Gastrocnemius medialis (tissue), 4 donors: ENCODE data around the gene MACROD2.

Source experiments
- CTCF ChIP-seq, 5 experiments: fragments of 450-650 bp in 3 of 5; fragments of 200-600 bp in 2 of 5; sonication (generic) in 2 of 5; IDR thresholded peaks in 4 of 5; conservative IDR thresholded peaks in 1 of 5; 1 replicate in 4 of 5; 2 replicates in 1 of 5; pipeline ENCODE4 v1.5.1; 2016 to 2019; ENCODE audit warnings: antibody characterized with exemption in 5 of 5, mild to moderate bottlenecking in 3 of 5, moderate library complexity in 3 of 5
- POLR2A ChIP-seq, 2 donors: fragments of 450-650 bp; IDR thresholded peaks; one replicate each; pipeline ENCODE4 v1.6.1; 2017; ENCODE audit warnings: antibody characterized with exemption in 2 of 2, mild to moderate bottlenecking in 2 of 2, moderate library complexity in 2 of 2

DNA sequence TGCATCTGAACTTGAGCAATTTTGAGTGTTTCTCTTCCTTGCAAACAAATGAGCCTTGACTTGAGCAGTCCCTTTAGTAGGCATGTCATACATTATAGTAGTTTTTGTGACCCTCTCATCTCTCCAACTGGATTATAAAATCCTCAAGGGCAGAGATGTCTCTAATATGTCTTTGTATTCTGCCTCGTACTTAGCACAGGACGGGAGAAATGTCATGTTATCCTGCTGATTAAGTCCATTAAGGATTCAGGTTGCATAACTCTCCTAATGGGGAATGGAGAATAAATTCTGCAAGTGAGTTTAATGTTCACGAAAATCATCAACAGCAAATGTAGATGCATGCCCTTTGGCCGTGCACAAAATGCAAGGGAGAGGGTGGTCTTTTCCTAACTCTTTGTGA, 1635.0 kb downstream of the MACROD2 start:
- no peak for TF ChIP-seq CTCF (IDR thresholded peaks at IDR 0.05 in 4 of 5, conservative IDR thresholded peaks at IDR 0.05 in 1 of 5)
- no peak for TF ChIP-seq POLR2A (IDR thresholded peaks at IDR 0.05)
